HepG2 (cell line): ENCODE results near the gene PSD4. TPM values are rescaled to one million over a fixed set of nuclear protein-coding genes. Genes with fewer than 3 reads are reported as not detected.

ENCODE experiments used
- ATM ChIP-seq: fragments of 450-650 bp; IDR thresholded peaks from 2 replicates; pipeline ENCODE4 v1.7.1; 2017; ENCODE audit warnings: mild to moderate bottlenecking, borderline replicate concordance
- CSRNP2 ChIP-seq: sonication (generic); formaldehyde crosslinking; conservative IDR thresholded peaks from 2 replicates; pipeline ENCODE4 v1.8.0; 2022; ENCODE audit warnings: low read depth, missing genetic modification reagents
- HOXA5 ChIP-seq: sonication (generic); formaldehyde crosslinking; IDR thresholded peaks from 2 replicates; pipeline ENCODE4 v1.4.0; 2020; ENCODE audit warnings: missing genetic modification reagents
- NCOA1 ChIP-seq: sonication (generic); formaldehyde crosslinking; IDR thresholded peaks from 2 replicates; pipeline ENCODE4 v1.9.0; 2021; ENCODE audit warnings: missing genetic modification reagents
- NCOA2 ChIP-seq: sonication (generic); formaldehyde crosslinking; IDR thresholded peaks from 2 replicates; pipeline ENCODE4 v1.8.0; 2022; ENCODE audit warnings: inconsistent platforms
- RAD51 ChIP-seq: fragments of 450-650 bp; IDR thresholded peaks from 2 replicates; pipeline ENCODE4 v1.6.1; 2016; ENCODE audit warnings: borderline replicate concordance
- RERE ChIP-seq: IDR thresholded peaks from 2 replicates; pipeline ENCODE4 v1.6.1; 2016; ENCODE audit warnings: low read depth, missing genetic modification reagents, missing compliant biosample characterization
- RORA ChIP-seq: sonication (generic); formaldehyde crosslinking; IDR thresholded peaks from 2 replicates; pipeline ENCODE4 v1.5.0; 2020; ENCODE audit warnings: mild to moderate bottlenecking, missing genetic modification reagents, moderate library complexity
- SMAD9 ChIP-seq: sonication (generic); formaldehyde crosslinking; IDR thresholded peaks from 2 replicates; pipeline ENCODE4 v1.5.1; 2020; ENCODE audit warnings: mild to moderate bottlenecking, missing genetic modification reagents
- ZFP1 ChIP-seq: IDR thresholded peaks from 2 replicates; pipeline ENCODE4 v1.6.1; 2016
- ZMYM2 ChIP-seq: sonication (generic); formaldehyde crosslinking; IDR thresholded peaks from 2 replicates; pipeline ENCODE4 v1.8.0; 2022; ENCODE audit warnings: mild to moderate bottlenecking, missing genetic modification reagents
- ZNF280B ChIP-seq: sonication (generic); formaldehyde crosslinking; IDR thresholded peaks from 2 replicates; pipeline ENCODE4 v1.5.0; 2020; ENCODE audit warnings: missing genetic modification reagents, mild to moderate bottlenecking, borderline replicate concordance
- ZNF317 ChIP-seq: sonication (generic); formaldehyde crosslinking; IDR thresholded peaks from 2 replicates; pipeline ENCODE4 v1.5.0; 2020; ENCODE audit warnings: mild to moderate bottlenecking, missing genetic modification reagents
- ZNF563 ChIP-seq: sonication (generic); formaldehyde crosslinking; IDR thresholded peaks from 2 replicates; pipeline ENCODE4 v1.8.0; 2022; ENCODE audit warnings: mild to moderate bottlenecking, moderate library complexity, missing genetic modification reagents
- ZNF609 ChIP-seq: sonication (generic); formaldehyde crosslinking; IDR thresholded peaks from 2 replicates; pipeline ENCODE4 v1.4.0; 2020; ENCODE audit warnings: mild to moderate bottlenecking, missing genetic modification reagents, borderline replicate concordance
- ZNF747 ChIP-seq: sonication (generic); formaldehyde crosslinking; IDR thresholded peaks from 2 replicates; pipeline ENCODE4 v1.8.1; 2023; ENCODE audit warnings: missing genetic modification reagents, mild to moderate bottlenecking, borderline replicate concordance
- polyA plus RNA-seq, 8 experiments: library from polyadenylated mRNA; depleted of rRNA in 3 of 8; stranded (reverse) in 7 of 8; unstranded in 1 of 8; fragments of >200 nt; fragmentation: Illumina TruSeq in 4 of 8; extraction: Trizol in 4 of 8; gene quantifications; 2 replicates each; pipeline versions ENCODE4 v1.2.1 to v1.2.3, GENCODE V29; 2011 to 2016; ENCODE audit warnings: low read depth in 4 of 8, missing spikeins in 1 of 8, mixed read lengths in 1 of 8; ENCODE audit not compliant: insufficient read depth in 1 of 8
- total RNA-seq, 5 experiments: library from RNA; depleted of rRNA; stranded (reverse); fragments of >200 nt; fragmentation: Illumina TruSeq; extraction: Trizol; gene quantifications; 2 replicates each; pipeline ENCODE4 v1.2.3, GENCODE V29; 2016; ENCODE audit warnings: low read depth in 1 of 5

The PSD4 gene
- total and polyA plus RNA-seq, 2 of the 13 experiments (the other 11 are each of a cell fraction or from before 2014, with no cell fraction given): 5.8 to 9.4 TPM

- TF ChIP-seq ZNF280B (CRISPR knock-in tag): peak; percentile 57
- TF ChIP-seq HOXA5 (CRISPR knock-in tag): no peak
- 0 out of 2 replicates have a peak, but pooled peaks have one; percentile 19 for TF ChIP-seq RERE (CRISPR knock-in tag)
- TF ChIP-seq ZNF609: peak; percentile 68; the same call in 1 of the 2 replicates
- 0 out of 2 replicates have a peak, but pooled peaks have one; percentile 19 for TF ChIP-seq ZNF317
- TF ChIP-seq RAD51: no peak
- 0 out of 2 replicates have a peak, but pooled peaks have one; percentile 20 for TF ChIP-seq ZFP1 (CRISPR knock-in tag)
- peak; percentile 85 for TF ChIP-seq ZNF563
- TF ChIP-seq ATM: no peak
- TF ChIP-seq RORA (CRISPR knock-in tag): no peak
- TF ChIP-seq ZMYM2 (CRISPR knock-in tag): no peak
- no peak for TF ChIP-seq SMAD9 (CRISPR knock-in tag)
- no peak for TF ChIP-seq CSRNP2 (CRISPR knock-in tag)
- TF ChIP-seq ZNF747: peak; percentile 87
- no peak for TF ChIP-seq NCOA2 (CRISPR knock-in tag)
- peak; percentile 93 for TF ChIP-seq NCOA1
Observed at GRCh38 chr2:113198790-113199612, 25.2 kb downstream of the PSD4 start (continued).
